NCI-H345 treated with DMSO at 0.1 percent for 48 hours (cell line): ENCODE measurements around the gene FAM184A.

Experiments
- DNase-seq: peaks from one replicate; lab custom pipeline; 2025; ENCODE audit not compliant: unreplicated experiment; lab: John Stamatoyannopoulos, UW

Gene FAM184A

GRCh38 chr6:118917546-118918328 lies 160.7 kb downstream of the FAM184A start:
- no peak for DNase-seq

GRCh38 chr6:118914598-118914997 lies 163.9 kb downstream of the FAM184A start:
- DNase-seq = no peak

- DNase-seq = no peak
These were observed 165.3 kb downstream of the FAM184A start for GRCh38 chr6:118913161-118913560.

- DNase-seq = no peak
These were observed 165.8 kb downstream of the FAM184A start for GRCh38 chr6:118912646-118913045.
